NB4 (cell line): ENCODE data around the gene CYP26B1.
"Not testable (repeated sequence)": the region's sequence is repeated elsewhere in the genome, so short reads cannot be mapped to it uniquely, and the experiment has no call there.

Experiments
- DNase-seq: peaks from one replicate; pipeline ENCODE4 v3.0.0; 2010; ENCODE audit warnings: low read depth
- H3K4me3 ChIP-seq: one replicate; pipeline ENCODE4 v1.5.1; 2011; ENCODE audit warnings: mild to moderate bottlenecking, low read depth, low read length, moderate library complexity
- CTCF ChIP-seq: IDR thresholded peaks from one replicate; pipeline ENCODE4 v1.5.1; 2012; ENCODE audit warnings: low read depth, low read length
- MYC ChIP-seq: IDR thresholded peaks from 2 replicates; pipeline ENCODE4 v1.6.1; 2011; ENCODE audit warnings: low read depth, low read length
- POLR2A ChIP-seq: IDR thresholded peaks from 2 replicates; pipeline ENCODE4 v1.6.1; 2011; ENCODE audit warnings: mild to moderate bottlenecking; ENCODE audit not compliant: insufficient read length; ENCODE audit errors: extremely low read depth
- TF ChIP-seq, protein P1 (sequence below): IDR thresholded peaks from 2 replicates; pipeline ENCODE4 v1.6.1; 2011; ENCODE audit warnings: low read depth, low read length

The CYP26B1 gene

DNA sequence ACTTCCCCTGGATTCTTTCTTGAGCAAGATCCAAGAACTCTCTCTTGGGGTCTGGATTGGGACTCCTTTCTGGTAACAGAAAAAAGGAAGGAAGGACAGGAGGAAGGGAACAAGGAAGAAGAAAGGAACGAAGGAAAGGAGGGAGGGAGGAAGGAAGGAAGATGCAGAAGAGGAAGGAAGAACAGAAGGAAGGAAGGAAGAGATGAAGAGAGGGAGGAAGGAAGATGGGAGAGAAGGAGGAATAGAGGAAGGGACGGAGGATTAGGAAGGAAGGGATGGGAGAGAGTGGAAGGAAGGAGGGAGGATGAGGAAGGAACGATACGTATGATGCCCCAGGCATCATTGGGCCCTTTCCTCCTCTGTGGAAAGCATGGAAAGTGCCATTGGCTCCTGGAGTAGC, 58.6 kb downstream of the CYP26B1 start:
- no peak for DNase-seq
- TF ChIP-seq MYC (no peak), CTCF (no peak), POLR2A (no peak)
- TF ChIP-seq, protein P1, sequence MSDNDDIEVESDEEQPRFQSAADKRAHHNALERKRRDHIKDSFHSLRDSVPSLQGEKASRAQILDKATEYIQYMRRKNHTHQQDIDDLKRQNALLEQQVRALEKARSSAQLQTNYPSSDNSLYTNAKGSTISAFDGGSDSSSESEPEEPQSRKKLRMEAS: no peak
- no peak overlapping the region for H3K4me3 ChIP-seq

DNA sequence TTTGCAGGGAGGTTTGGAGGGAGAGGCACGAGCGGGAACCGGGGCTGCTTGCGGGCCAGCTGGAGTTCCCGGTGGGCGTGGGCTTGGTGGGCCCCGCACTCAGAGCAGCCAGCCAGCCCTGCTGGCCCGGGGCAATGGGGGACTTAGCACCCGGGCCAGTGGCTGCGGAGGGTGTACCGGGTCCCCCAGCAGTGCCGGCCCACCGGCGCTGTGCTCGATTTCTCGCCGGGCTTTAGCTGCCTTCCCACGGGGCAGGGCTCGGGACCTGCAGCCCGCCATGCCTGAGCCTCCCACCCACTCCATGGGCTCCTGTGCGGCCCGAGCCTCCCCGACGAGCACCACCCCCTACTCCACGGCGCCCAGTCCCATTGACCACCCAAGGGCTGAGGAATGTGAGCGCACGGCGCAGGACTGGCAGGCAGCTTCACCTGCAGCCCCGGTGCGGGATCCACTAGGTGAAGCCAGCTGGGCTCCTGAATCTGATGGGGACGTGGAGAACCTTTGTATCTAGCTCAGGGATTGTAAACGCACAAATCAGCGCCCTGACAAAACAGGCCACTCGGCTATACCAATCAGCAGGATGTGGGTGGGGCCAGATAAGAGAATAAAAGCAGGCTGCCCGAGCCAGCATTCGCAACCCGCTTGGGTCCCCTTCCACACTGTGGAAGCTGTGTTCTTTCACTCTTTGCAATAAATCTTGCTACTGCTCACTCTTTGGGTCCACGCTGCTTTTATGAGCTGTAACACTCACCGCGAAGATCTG, 60.6 kb downstream of the CYP26B1 start:
- H3K4me3 ChIP-seq, DNase-seq: not testable (repeated sequence)

DNA sequence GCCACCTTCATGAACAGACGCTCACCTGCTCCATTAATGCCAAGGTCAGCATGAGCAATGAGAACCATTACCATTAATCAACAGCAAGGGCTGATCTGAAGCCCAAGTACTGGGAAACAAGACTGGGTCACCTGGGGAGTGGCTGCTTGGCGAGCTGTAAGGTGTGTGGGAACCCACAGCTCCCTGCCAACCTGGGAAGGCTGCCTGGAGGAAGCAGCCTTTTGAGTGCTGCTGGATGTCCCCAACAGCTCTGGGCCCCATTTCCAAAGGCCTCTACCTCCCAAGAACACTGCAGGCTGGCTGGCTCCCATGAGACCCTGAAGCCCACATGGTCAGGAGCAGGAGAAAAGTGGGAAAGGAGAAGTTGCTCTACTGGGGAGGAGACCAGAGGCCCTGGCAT, 62.1 kb downstream of the CYP26B1 start:
- no peak overlapping the region for H3K4me3 ChIP-seq
- TF ChIP-seq CTCF (no peak), MYC (no peak), POLR2A (no peak)
- TF ChIP-seq, protein P1: no peak
- no peak for DNase-seq

DNA sequence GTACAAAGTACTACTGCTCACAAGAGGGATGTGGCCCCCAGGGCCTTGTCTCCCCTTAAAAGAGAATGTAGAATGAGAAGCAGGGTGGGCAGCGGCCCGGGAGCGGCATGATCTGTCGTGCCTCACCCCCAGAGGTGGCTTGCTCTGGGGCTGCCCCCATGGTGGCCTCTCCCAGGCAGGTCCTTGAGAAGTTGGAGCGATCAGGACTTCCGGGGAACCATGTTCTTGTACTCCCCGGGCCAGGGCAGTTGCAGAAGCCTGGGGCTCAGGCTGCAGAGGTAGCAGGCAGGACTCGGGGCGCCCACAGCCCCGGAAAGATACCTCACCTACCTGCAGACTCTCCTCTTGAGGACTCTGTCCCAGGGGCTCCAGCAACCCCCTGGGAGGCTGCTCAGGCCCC, 62.6 kb downstream of the CYP26B1 start:
- TF ChIP-seq POLR2A (no peak), CTCF (no peak), MYC (no peak)
- TF ChIP-seq, protein P1: no peak
- DNase-seq: no peak
- H3K4me3 ChIP-seq: no peak overlapping the region

GRCh38 chr2:72084584-72084976, 63.1 kb downstream of the CYP26B1 start:
- DNase-seq: no peak
- H3K4me3 ChIP-seq: no peak overlapping the region
- no peak for TF ChIP-seq CTCF
- TF ChIP-seq MYC: no peak
- no peak for TF ChIP-seq POLR2A
- TF ChIP-seq, protein P1: no peak

- DNase-seq: no peak
- no peak overlapping the region for H3K4me3 ChIP-seq
- TF ChIP-seq MYC: no peak
- TF ChIP-seq, protein P1: no peak
- no peak for TF ChIP-seq CTCF
- TF ChIP-seq POLR2A: no peak
Observed at GRCh38 chr2:72083751-72084583, 63.7 kb downstream of the CYP26B1 start.
